ENCODE results near the gene USP48. TPM values are rescaled to one million over a fixed set of nuclear protein-coding genes. Genes with fewer than 3 reads are reported as not detected.

USP48 gene
- total and polyA plus RNA-seq, 2 of the 13 experiments (the other 11 are each of a cell fraction or from before 2014, with no cell fraction given), result 30.4 to 30.7 TPM

- in situ Hi-C loops (cut with HindIII; ENCODE audit: extremely low pct_ligation_motif_present, low pct_unique_long_range_greater_than_20kb), result loop anchor here (10.0 kb wide), 1 partner anchor 258 kb away; no protein-coding TSS in a partner anchor
- DNase-seq (ENCODE audit: low spot score) (no peak), ATAC-seq (no peak), FAIRE-seq (no peak)
- Histone ChIP-seq H2AFZ (ENCODE audit: low read length) (no peak overlapping the region), H3K27me3 (ENCODE audit: control insufficient read depth in 1 of 2, insufficient read depth in 2 of 2, low read length in 2 of 2) (no peaks in the 10 kb centered on the region), H3K9me3 (ENCODE audit: low read length) (no peaks in the 10 kb centered on the region), H4K20me1 (ENCODE audit: insufficient read depth, low read length) (0 out of 2 replicates have a peak, but pooled peaks cover 5% of the 10 kb centered on the region), H3K4me3 (replicated peaks in 1 of 3; ENCODE audit: insufficient read depth in 1 of 3, low read depth in 2 of 3, low read length in 3 of 3) (no peak overlapping the region), H3K79me2 (ENCODE audit: insufficient read depth, low read length) (no peaks in the 10 kb centered on the region), H3K4me1 (ENCODE audit: insufficient read depth, low read length) (peaks cover 41% of the 10 kb centered on the region), H3K36me3 (replicated peaks in 1 of 2; ENCODE audit: control insufficient read depth in 1 of 2, insufficient read depth in 2 of 2, low read length in 2 of 2) (peaks cover 6 to 40% of the 10 kb centered on the region in 2 experiments), H3K4me2 (ENCODE audit: low read depth, low read length) (no peak overlapping the region), H3K9ac (ENCODE audit: insufficient read depth, low read depth, low read length) (no peak overlapping the region), H3K27ac (ENCODE audit: extremely low read length, insufficient read depth, low read length) (no peak overlapping the region)
- WGBS (ENCODE audit: low lambda C conversion rate), result 95% methylated on average over 5 of the region's 5 CpGs
- BruUV-seq (replicated peaks), result no TSS peak
- ChIA-PET CTCF (ENCODE audit: low intra/inter-chr PET ratio, low total read pairs) (interaction anchor here (1.4 kb wide), 1 partner anchor 257 kb away, joined by 3 read pairs; no protein-coding TSS in a partner anchor), POLR2A (interaction anchor here (1.4 kb wide), 1 partner anchor 77 kb away, joined by 3 read pairs; no protein-coding TSS in a partner anchor)
- intact Hi-C loops (cut with micrococcal nuclease; ENCODE audit: unreplicated experiment), result no loop called here
- TF ChIP-seq PHF5A (CRISPR knock-in tag; IDR thresholded peaks at IDR 0.05; ENCODE audit: low read depth, unreplicated experiment), result no peak
- no peak for TF ChIP-seq MED8 (CRISPR knock-in tag; IDR thresholded peaks at IDR 0.05; ENCODE audit: insufficient replicate concordance)
- no peak for TF ChIP-seq AGO1 (IDR thresholded peaks at IDR 0.05; ENCODE audit: low read depth, low read length, poor library complexity, severe bottlenecking)
- TF ChIP-seq ZZZ3 (CRISPR knock-in tag; IDR thresholded peaks at IDR 0.05; ENCODE audit: borderline replicate concordance), result no peak
- TF ChIP-seq SOX6 (IDR thresholded peaks at IDR 0.05), result no peak
- TF ChIP-seq SOX6 (CRISPR knock-in tag; IDR thresholded peaks at IDR 0.05), result no peak
- TF ChIP-seq ZNF878 (CRISPR knock-in tag; IDR thresholded peaks at IDR 0.05), result no peak
- no peak for TF ChIP-seq ZNF354B (CRISPR knock-in tag; IDR thresholded peaks at IDR 0.05)
- TF ChIP-seq CERS6 (CRISPR knock-in tag; IDR thresholded peaks at IDR 0.05), result no peak
- no peak for TF ChIP-seq ELK4 (CRISPR knock-in tag; IDR thresholded peaks at IDR 0.05; ENCODE audit: borderline replicate concordance)
- no peak for TF ChIP-seq ZBTB4 (CRISPR knock-in tag; IDR thresholded peaks at IDR 0.05; ENCODE audit: borderline replicate concordance)
- no peak for TF ChIP-seq ZFP1 (CRISPR knock-in tag; IDR thresholded peaks at IDR 0.05)
- TF ChIP-seq MXD3 (CRISPR knock-in tag; IDR thresholded peaks at IDR 0.05), result no peak
- no peak for TF ChIP-seq PCBP2 (optimal IDR thresholded peaks at IDR 0.05; ENCODE audit: low read depth, low read length, poor library complexity, severe bottlenecking)
- TF ChIP-seq MEIS2 (CRISPR knock-in tag; IDR thresholded peaks at IDR 0.05), result no peak
- no peak for TF ChIP-seq KDM5A (IDR thresholded peaks at IDR 0.05; ENCODE audit: borderline replicate concordance, low read length)
- TF ChIP-seq MATR3 (CRISPR knock-in tag; IDR thresholded peaks at IDR 0.05), result no peak
- TF ChIP-seq NFIC (IDR thresholded peaks at IDR 0.05; ENCODE audit: low read length), result no peak
These were observed 75.7 kb downstream of the USP48 start for GRCh38 chr1:21707086-21707840.
